H9 (cell line): Measurements from ENCODE around the gene GALT. TPM values are rescaled to one million over a fixed set of nuclear protein-coding genes. Genes with fewer than 3 reads are reported as not detected.

Experiments
- DNase-seq: peaks from one replicate; pipeline ENCODE4 v3.0.0-alpha.2; 2017
- H2AFZ ChIP-seq: one replicate; pipeline ENCODE4 v1.6.1; 2013; ENCODE audit warnings: mild to moderate bottlenecking, low read length, control low read depth, moderate library complexity
- H2AK5ac ChIP-seq: 2 replicates; pipeline ENCODE4 v1.6.1; 2013; ENCODE audit warnings: low read length, control low read depth, mixed read lengths; ENCODE audit not compliant: insufficient read length
- H2BK120ac ChIP-seq: one replicate; pipeline ENCODE4 v1.6.1; 2013; ENCODE audit warnings: low read depth, mild to moderate bottlenecking, low read length, control low read depth, inconsistent platforms; ENCODE audit not compliant: poor library complexity, severe bottlenecking
- H2BK12ac ChIP-seq: 2 replicates; pipeline ENCODE4 v1.6.1; 2013; ENCODE audit warnings: low read length, control low read depth, mixed read lengths, low read depth; ENCODE audit not compliant: insufficient read length
- H2BK15ac ChIP-seq: 2 replicates; pipeline ENCODE4 v1.6.1; 2013; ENCODE audit warnings: low read depth, low read length, control low read depth
- H2BK20ac ChIP-seq: one replicate; pipeline ENCODE4 v1.6.1; 2013; ENCODE audit warnings: low read depth, mild to moderate bottlenecking, low read length, control low read depth, inconsistent platforms; ENCODE audit not compliant: poor library complexity, severe bottlenecking
- H2BK5ac ChIP-seq: 2 replicates; pipeline ENCODE4 v1.6.1; 2013; ENCODE audit warnings: low read length, control low read depth, mixed read lengths; ENCODE audit not compliant: insufficient read length
- H3K14ac ChIP-seq: 2 replicates; pipeline ENCODE4 v1.6.1; 2013; ENCODE audit warnings: low read length, control low read depth; ENCODE audit not compliant: insufficient read depth
- H3K18ac ChIP-seq: 2 replicates; pipeline ENCODE4 v1.6.1; 2013; ENCODE audit warnings: low read depth, mild to moderate bottlenecking, mixed read lengths, low read length, control low read depth; ENCODE audit not compliant: insufficient read length
- H3K23ac ChIP-seq: 2 replicates; pipeline ENCODE4 v1.6.1; 2013; ENCODE audit warnings: low read length, control low read depth, mixed read lengths, low read depth; ENCODE audit not compliant: insufficient read length
- H3K23me2 ChIP-seq: 2 replicates; pipeline ENCODE4 v1.6.1; 2013; ENCODE audit warnings: low read depth, mild to moderate bottlenecking, mixed read lengths, low read length, control low read depth; ENCODE audit not compliant: insufficient read length, poor library complexity, severe bottlenecking
- H3K27ac ChIP-seq: 2 replicates; pipeline ENCODE4 v1.5.1; 2013; ENCODE audit warnings: low read length, control low read depth, mixed read lengths, low read depth; ENCODE audit not compliant: insufficient read length
- H3K27me3 ChIP-seq: 2 replicates; pipeline ENCODE4 v1.6.1; 2013; ENCODE audit warnings: low read length, control low read depth, inconsistent platforms; ENCODE audit not compliant: insufficient read depth
- H3K4ac ChIP-seq: 2 replicates; pipeline ENCODE4 v1.6.1; 2013; ENCODE audit warnings: low read depth, mild to moderate bottlenecking, control low read depth, inconsistent platforms, low read length, moderate library complexity
- H3K4me1 ChIP-seq: 2 replicates; pipeline ENCODE4 v1.6.1; 2013; ENCODE audit warnings: low read length, control low read depth, inconsistent platforms; ENCODE audit not compliant: insufficient read depth
- H3K4me2 ChIP-seq: 2 replicates; pipeline ENCODE4 v1.6.1; 2013; ENCODE audit warnings: low read length, control low read depth, mixed read lengths; ENCODE audit not compliant: insufficient read length, insufficient read depth
- H3K56ac ChIP-seq: 2 replicates; pipeline ENCODE4 v1.6.1; 2013; ENCODE audit warnings: low read depth, mild to moderate bottlenecking, mixed read lengths, low read length, control low read depth; ENCODE audit not compliant: insufficient read length
- H3K79me1 ChIP-seq: 2 replicates; pipeline ENCODE4 v1.6.1; 2013; ENCODE audit warnings: low read depth, mild to moderate bottlenecking, moderate library complexity, low read length, control low read depth, inconsistent platforms; ENCODE audit not compliant: insufficient read depth, poor library complexity, severe bottlenecking
- H3K79me2 ChIP-seq: 2 replicates; pipeline ENCODE4 v1.6.1; 2013; ENCODE audit warnings: low read length, control low read depth, inconsistent platforms; ENCODE audit not compliant: insufficient read depth
- H3K9ac ChIP-seq: 2 replicates; pipeline ENCODE4 v1.6.1; 2013; ENCODE audit warnings: low read length, control low read depth, mixed read lengths; ENCODE audit not compliant: insufficient read length; ENCODE audit errors: extremely low read depth
- H3K9me3 ChIP-seq: one replicate; pipeline ENCODE4 v1.6.1; 2013; ENCODE audit warnings: low read depth, low read length, inconsistent platforms; ENCODE audit not compliant: control insufficient read depth
- H3T11ph ChIP-seq: one replicate; pipeline ENCODE4 v1.6.1; 2013; ENCODE audit warnings: mild to moderate bottlenecking, low read length, control low read depth, inconsistent platforms
- H4K20me1 ChIP-seq: one replicate; pipeline ENCODE4 v1.6.1; 2013; ENCODE audit not compliant: control insufficient read depth, insufficient read length, insufficient read depth
- H4K5ac ChIP-seq: 2 replicates; pipeline ENCODE4 v1.6.1; 2013; ENCODE audit warnings: low read depth, mild to moderate bottlenecking, mixed read lengths, low read length, control low read depth; ENCODE audit not compliant: insufficient read length
- H4K8ac ChIP-seq: replicated peaks from 2 replicates; pipeline ENCODE4 v1.6.1; 2013; ENCODE audit warnings: low read length, control low read depth, mixed read lengths, low read depth; ENCODE audit not compliant: insufficient read length
- H4K91ac ChIP-seq: 2 replicates; pipeline ENCODE4 v1.6.1; 2013; ENCODE audit warnings: low read depth, mild to moderate bottlenecking, moderate library complexity, mixed read lengths, low read length, control low read depth; ENCODE audit not compliant: insufficient read length
- H3K27ac Mint-ChIP-seq, 3 experiments: 2 replicates in 2 of 3; 3 replicates in 1 of 3; pipeline ENCODE4 v1.8.0; 2020 to 2021; ENCODE audit warnings: mixed read lengths in 3 of 3, mild to moderate bottlenecking in 1 of 3, moderate library complexity in 1 of 3
- H3K27me3 Mint-ChIP-seq: 2 replicates; pipeline ENCODE4 v1.8.0; 2021; ENCODE audit warnings: low read depth, mild to moderate bottlenecking, moderate library complexity, mixed read lengths
- H3K36me3 Mint-ChIP-seq, 3 experiments: 2 replicates in 2 of 3; 3 replicates in 1 of 3; pipeline ENCODE4 v1.8.0; 2020 to 2021; ENCODE audit warnings: low read depth in 3 of 3, mixed read lengths in 3 of 3; ENCODE audit not compliant: insufficient read depth in 1 of 3
- H3K4me1 Mint-ChIP-seq, 2 experiments: 2 replicates each; pipeline ENCODE4 v1.8.0; 2020; ENCODE audit warnings: mixed read lengths in 2 of 2
- H3K4me3 Mint-ChIP-seq, 2 experiments: 2 replicates in 1 of 2; 3 replicates in 1 of 2; pipeline ENCODE4 v1.8.0; 2020 to 2021; ENCODE audit warnings: mild to moderate bottlenecking in 2 of 2, mixed read lengths in 2 of 2, moderate library complexity in 1 of 2
- H3K9me3 Mint-ChIP-seq, 2 experiments: 2 replicates in 1 of 2; 3 replicates in 1 of 2; pipeline ENCODE4 v1.8.0; 2020; ENCODE audit warnings: mild to moderate bottlenecking in 2 of 2, mixed read lengths in 2 of 2, moderate library complexity in 1 of 2
- WGBS: extraction: QIAGEN DNeasy Blood & Tissue Kit; methylation state at CpG from one replicate; pipeline ENCODE4 v1.1.7; 2013; ENCODE audit warnings: missing lambda C conversion rate, low lambda C conversion rate, mixed read lengths; ENCODE audit not compliant: insufficient read length; ENCODE audit errors: extremely low coverage; 5-methylcytosine and 5-hydroxymethylcytosine counted together
- long read RNA-seq: library from polyadenylated mRNA; unstranded; transcript quantifications from one replicate; pipeline ENCODE4 v2.0.0, GENCODE V29; 2020
- total RNA-seq: library from RNA; stranded (reverse); gene quantifications from 2 replicates; pipeline ENCODE4 v1.2.1, GENCODE V29; 2021
- TF ChIP-seq, protein P1 (sequence below): fragments of 200-600 bp; sonication (generic); conservative IDR thresholded peaks from 3 replicates; pipeline ENCODE4 v1.8.0; 2021; ENCODE audit warnings: antibody characterized with exemption, mild to moderate bottlenecking

The GALT gene
- 39.2 and 41.5 TPM in 2 replicates for total RNA-seq
- long read RNA-seq, transcript GALT-201 (11 exons, 1,768 nt): major isoform, 55 of 122 reads
- long read RNA-seq, partial matches to known transcripts: 9 of 122 reads
- long read RNA-seq, other reads (novel, unspliced or antisense): 57 of 122 reads

DNA sequence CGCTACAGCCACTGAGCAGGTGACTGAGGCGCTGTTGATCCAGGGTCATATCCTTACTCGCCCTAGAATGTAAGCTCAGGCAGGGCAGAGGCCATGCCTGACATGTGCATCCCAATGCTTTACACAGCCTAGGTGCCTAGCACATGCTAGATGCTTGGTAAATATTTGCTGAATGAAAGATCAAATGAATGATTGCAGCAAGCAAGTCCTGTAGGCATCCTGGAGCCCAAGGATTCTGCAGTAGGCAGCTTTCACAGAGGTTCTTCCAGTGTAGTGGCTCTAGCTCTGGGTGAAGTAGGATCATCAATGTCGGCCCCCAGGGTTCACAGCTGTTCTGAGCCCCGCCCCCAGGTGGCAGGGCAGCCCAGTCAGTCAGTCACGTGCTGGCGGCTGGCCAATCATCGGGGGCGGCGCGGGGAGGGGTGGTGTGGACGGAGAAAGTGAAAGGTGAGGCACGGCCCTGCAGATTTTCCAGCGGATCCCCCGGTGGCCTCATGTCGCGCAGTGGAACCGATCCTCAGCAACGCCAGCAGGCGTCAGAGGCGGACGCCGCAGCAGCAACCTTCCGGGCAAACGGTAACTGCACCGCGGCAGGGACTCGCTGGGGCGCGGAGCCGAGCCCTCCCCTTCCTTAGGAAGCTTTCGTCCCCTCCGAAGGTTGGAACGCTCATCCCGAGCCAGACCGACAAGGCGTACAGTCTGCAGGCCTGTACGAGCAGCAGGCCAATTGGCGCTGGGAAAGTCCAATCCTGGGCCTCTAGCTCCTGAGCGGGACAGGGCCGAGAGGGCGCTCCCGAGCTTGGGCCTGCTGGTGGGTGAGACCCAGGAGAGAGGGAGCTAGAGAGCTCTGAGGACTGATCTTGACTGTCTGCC, at the start of gene GALT:
Gene GALT (plus strand): TSS at position 465 of the 873 bp plus-strand sequence. CDS start 30 bp downstream, at position 495.
- Mint-ChIP-seq H3K27me3 (no peaks in the 10 kb centered on the region; the same call in 1 of the 2 replicates), H3K4me1 (peaks cover 31 to 38% of the 10 kb centered on the region in 2 experiments)

More for the DNA sequence above, at the start of gene GALT:
- no peak within 1 kb of the TSS for H2AK5ac ChIP-seq
- peak within 1 kb of the TSS; percentile 31 for H3K18ac ChIP-seq
- peak within 1 kb of the TSS; percentile 28 for H3K9ac ChIP-seq
- H2BK20ac ChIP-seq: no peak within 1 kb of the TSS
- no peak within 1 kb of the TSS for H3K4ac ChIP-seq
- no peaks in the 10 kb centered on the region for H3K9me3 ChIP-seq
- H4K8ac ChIP-seq: no peak within 1 kb of the TSS
- no peaks in the 10 kb centered on the region for H4K20me1 ChIP-seq
- no peak within 1 kb of the TSS for H2BK5ac ChIP-seq
- TF ChIP-seq, protein P1, sequence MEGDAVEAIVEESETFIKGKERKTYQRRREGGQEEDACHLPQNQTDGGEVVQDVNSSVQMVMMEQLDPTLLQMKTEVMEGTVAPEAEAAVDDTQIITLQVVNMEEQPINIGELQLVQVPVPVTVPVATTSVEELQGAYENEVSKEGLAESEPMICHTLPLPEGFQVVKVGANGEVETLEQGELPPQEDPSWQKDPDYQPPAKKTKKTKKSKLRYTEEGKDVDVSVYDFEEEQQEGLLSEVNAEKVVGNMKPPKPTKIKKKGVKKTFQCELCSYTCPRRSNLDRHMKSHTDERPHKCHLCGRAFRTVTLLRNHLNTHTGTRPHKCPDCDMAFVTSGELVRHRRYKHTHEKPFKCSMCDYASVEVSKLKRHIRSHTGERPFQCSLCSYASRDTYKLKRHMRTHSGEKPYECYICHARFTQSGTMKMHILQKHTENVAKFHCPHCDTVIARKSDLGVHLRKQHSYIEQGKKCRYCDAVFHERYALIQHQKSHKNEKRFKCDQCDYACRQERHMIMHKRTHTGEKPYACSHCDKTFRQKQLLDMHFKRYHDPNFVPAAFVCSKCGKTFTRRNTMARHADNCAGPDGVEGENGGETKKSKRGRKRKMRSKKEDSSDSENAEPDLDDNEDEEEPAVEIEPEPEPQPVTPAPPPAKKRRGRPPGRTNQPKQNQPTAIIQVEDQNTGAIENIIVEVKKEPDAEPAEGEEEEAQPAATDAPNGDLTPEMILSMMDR: peak; percentile 55; the same call in 2 of the 3 replicates
- peaks cover 17 to 28% (median 24%) of the 10 kb centered on the region in 3 experiments; a peak in 6 of 7 replicates for H3K36me3 Mint-ChIP-seq
- no peaks in the 10 kb centered on the region for H3K27me3 ChIP-seq
- H2AFZ ChIP-seq: no peak within 1 kb of the TSS
- peaks cover 9% of the 10 kb centered on the region for H3K23me2 ChIP-seq
- no peak within 1 kb of the TSS for H3K56ac ChIP-seq
- H4K5ac ChIP-seq: no peak within 1 kb of the TSS
- H3K79me2 ChIP-seq: peaks cover 2% of the 10 kb centered on the region; the same call in 1 of the 2 replicates
- H3K23ac ChIP-seq: no peak within 1 kb of the TSS
- H3K4me2 ChIP-seq: peak within 1 kb of the TSS; percentile 94
- H3K27ac ChIP-seq: no peak within 1 kb of the TSS
- no peak within 1 kb of the TSS for H4K91ac ChIP-seq
- DNase-seq: peak; percentile 96
- peaks cover 10% of the 10 kb centered on the region; the same call in 1 of the 2 replicates for H3K4me1 ChIP-seq
- H3K4me3 Mint-ChIP-seq: peak within 1 kb of the TSS; percentile 85 to 93
- no peak within 1 kb of the TSS for H3T11ph ChIP-seq
- no peak within 1 kb of the TSS for H2BK120ac ChIP-seq
- peak within 1 kb of the TSS; percentile 41 for H3K14ac ChIP-seq
- H2BK12ac ChIP-seq: no peak within 1 kb of the TSS
- WGBS: no CpG with 5 or more reads among the region's 43 CpGs
- peak within 1 kb of the TSS; percentile 11 to 94 (median 66); a peak in 4 of 7 replicates for H3K27ac Mint-ChIP-seq
- H3K79me1 ChIP-seq: no peaks in the 10 kb centered on the region
- no peak within 1 kb of the TSS for H2BK15ac ChIP-seq
- no peaks in the 10 kb centered on the region for H3K9me3 Mint-ChIP-seq
